ACHN (cell line): ENCODE measurements around the gene KRTAP10-4.
"Not testable (repeated sequence)": the region's sequence is repeated elsewhere in the genome, so short reads cannot be mapped to it uniquely, and the experiment has no call there.

Experiments
- DNase-seq: peaks from one replicate; pipeline ENCODE4 v3.0.0-alpha.2; 2015
- in situ Hi-C: cut with HindIII; loops from 2 replicates; pipeline ENCODE4 v1.10.0; 2017; ENCODE audit warnings: low sequenced_read_pairs, low pct_ligation_motif_present, low pct_unique_long_range_greater_than_20kb

Gene KRTAP10-4

GRCh38 chr21:44573630-44574456 lies at the start of gene KRTAP10-4:
Gene KRTAP10-4, plus strand, starts transcription at chr21:44573729. Its CDS starts 30 bp downstream, at chr21:44573759.
- in situ Hi-C loops, DNase-seq: not testable (repeated sequence)

GRCh38 chr21:44524414-44525371 lies 48.8 kb upstream of the KRTAP10-4 start:
- in situ Hi-C loops: no loop called here

GRCh38 chr21:44525391-44526095 lies 48.0 kb upstream of the KRTAP10-4 start:
- DNase-seq: no peak

More at GRCh38 chr21:44524414-44525371, 48.8 kb upstream of the KRTAP10-4 start:
- DNase-seq: no peak

GRCh38 chr21:44526096-44526997 lies 47.2 kb upstream of the KRTAP10-4 start:
- in situ Hi-C loops: no loop called here
- DNase-seq: no peak

More at GRCh38 chr21:44525391-44526095, 48.0 kb upstream of the KRTAP10-4 start:
- in situ Hi-C loops: no loop called here

GRCh38 chr21:44527156-44527982 lies 46.2 kb upstream of the KRTAP10-4 start:
- no peak for DNase-seq
- in situ Hi-C loops: no loop called here

GRCh38 chr21:44527983-44528633 lies 45.4 kb upstream of the KRTAP10-4 start:
- DNase-seq: no peak
- in situ Hi-C loops: no loop called here

GRCh38 chr21:44528634-44528995 lies 44.9 kb upstream of the KRTAP10-4 start:
- in situ Hi-C loops: no loop called here
- DNase-seq: no peak

- DNase-seq: no peak
- in situ Hi-C loops: no loop called here
Measured at GRCh38 chr21:44529011-44529421, 44.5 kb upstream of the KRTAP10-4 start.

GRCh38 chr21:44529503-44530125 lies 43.9 kb upstream of the KRTAP10-4 start:
- in situ Hi-C loops: no loop called here
- no peak for DNase-seq

GRCh38 chr21:44530221-44530902 lies 43.2 kb upstream of the KRTAP10-4 start:
- DNase-seq: no peak
- in situ Hi-C loops: no loop called here

- DNase-seq: no peak
- in situ Hi-C loops: no loop called here
Measured at GRCh38 chr21:44530903-44531605, 42.5 kb upstream of the KRTAP10-4 start.

- no peak for DNase-seq
- in situ Hi-C loops: no loop called here
Measured at GRCh38 chr21:44531606-44532564, 41.6 kb upstream of the KRTAP10-4 start.

- no peak for DNase-seq
- in situ Hi-C loops: no loop called here
Measured at GRCh38 chr21:44532712-44533111, 40.8 kb upstream of the KRTAP10-4 start.
